NCI-H526 (cell line): ENCODE measurements around the gene PGLYRP4.
"Not testable (repeated sequence)": the region's sequence is repeated elsewhere in the genome, so short reads cannot be mapped to it uniquely, and the experiment has no call there.

Experiments used
- DNase-seq, 2 experiments: peaks; one replicate each; lab custom pipeline; 2025; lab: John Stamatoyannopoulos, UW

Gene PGLYRP4

DNA sequence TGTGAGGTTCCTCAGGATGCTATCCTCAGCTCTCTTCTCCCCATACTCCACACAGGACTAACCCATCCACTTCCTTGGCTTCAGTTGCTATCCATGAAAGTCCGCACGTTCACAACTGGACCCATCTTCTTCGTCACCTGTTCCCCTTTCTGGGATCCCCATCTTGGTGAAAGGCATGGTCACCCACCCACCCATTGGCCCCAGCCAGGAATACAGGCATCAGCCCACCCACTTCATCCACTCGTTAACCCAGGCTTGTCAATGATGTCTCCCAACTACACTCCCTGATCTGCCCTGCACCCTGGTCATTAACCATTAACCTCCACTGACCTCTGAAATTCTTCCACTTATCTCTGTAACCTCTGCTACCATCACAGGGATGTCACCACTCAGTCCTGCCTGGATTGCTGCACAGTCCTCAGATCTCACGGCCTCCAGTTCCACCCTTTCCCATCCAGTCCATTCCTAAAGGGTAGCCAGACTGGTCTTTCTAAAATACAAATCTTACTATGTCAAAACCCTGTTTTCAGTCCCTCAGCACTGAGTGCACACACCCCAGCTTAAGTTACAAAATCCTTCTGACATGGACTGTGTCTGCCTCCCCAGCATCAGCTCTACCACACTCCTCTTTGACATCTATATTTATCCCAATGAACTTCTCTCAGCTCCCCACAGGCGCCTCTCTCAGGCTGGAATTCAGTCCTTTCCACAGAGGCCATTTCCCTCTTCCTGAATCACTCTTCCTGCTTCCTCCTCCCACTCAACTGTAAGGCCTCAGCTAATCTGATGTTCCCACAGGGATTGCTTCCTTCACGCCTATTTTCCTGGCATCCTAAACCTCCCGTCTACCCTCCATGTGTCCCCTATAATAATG, 10.4 kb downstream of the PGLYRP4 start:
- no peak for DNase-seq

DNA sequence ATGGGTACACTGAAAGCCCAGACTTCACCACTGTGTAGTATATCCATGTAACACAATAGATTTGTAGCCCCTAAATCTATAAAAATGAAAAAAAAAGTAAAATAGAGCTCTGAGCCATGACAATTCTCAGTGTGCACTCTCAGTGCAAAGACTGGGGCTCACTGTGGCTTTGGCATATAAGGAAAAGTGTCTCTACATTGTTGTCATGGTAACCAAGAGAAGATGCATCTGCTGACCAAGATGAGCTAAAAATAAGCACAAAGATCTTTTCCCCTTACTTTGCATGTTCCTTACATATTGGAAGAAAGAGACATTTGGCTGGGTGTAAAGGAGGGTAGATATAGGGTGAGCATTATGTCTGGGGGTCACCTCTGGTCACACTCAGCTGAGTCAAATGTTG, 12.0 kb downstream of the PGLYRP4 start:
- DNase-seq = no peak

DNA sequence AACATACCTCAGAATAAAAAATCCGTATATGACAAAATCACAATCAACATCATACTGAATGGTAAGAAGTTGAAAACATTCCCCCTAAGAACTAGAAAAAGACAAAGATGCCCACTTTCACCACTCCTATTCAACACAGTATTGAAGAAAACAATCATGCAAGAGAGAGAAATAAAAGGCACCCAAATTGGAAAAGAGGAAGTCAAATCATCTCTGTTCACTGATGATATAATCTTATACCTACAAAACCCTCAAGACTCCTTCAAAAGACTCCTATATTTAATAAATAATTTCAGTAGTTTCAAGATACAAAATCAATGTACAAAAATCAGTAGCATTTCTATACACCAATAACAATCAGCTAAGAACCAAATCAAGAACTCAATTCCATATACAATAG, 14.7 kb downstream of the PGLYRP4 start:
- no peak for DNase-seq

DNA sequence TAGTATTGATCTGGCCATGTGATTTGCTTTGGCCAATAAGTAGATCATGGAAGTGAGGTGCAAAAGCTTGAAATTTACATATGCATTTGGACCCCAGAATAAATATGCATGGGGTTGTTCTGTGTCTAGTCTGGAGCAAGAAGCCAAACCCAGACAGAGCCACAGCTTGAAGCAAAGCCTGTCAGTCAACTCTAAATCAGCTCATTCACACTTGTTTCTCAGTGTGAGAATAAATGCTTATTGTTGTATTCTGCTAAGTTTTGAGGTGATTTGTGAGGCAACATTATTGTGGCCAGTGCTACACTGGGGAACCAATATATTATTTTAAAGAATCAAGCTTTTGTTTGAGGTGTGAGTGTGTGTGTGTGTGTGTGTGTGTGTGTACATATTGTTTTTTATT, 23.7 kb downstream of the PGLYRP4 start:
- no peak for DNase-seq

DNA sequence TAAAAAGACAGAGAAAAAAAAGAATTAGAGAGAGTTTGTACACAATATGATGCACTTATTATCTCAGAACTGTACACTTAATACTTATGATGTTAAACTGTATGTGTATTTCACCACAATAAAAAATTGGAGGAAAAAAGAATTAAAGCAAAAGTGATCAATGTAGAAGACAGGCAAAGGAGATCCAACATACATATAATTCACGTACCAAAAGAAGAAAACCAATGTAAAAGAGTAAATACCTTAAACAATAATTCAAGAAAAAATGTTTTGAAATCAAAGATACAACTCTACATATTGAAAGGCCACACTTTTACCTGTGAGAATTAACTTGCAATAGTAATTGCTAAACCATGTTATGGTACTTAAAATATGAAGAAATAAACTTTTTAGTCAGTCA, 26.1 kb downstream of the PGLYRP4 start:
- DNase-seq = no peak

DNA sequence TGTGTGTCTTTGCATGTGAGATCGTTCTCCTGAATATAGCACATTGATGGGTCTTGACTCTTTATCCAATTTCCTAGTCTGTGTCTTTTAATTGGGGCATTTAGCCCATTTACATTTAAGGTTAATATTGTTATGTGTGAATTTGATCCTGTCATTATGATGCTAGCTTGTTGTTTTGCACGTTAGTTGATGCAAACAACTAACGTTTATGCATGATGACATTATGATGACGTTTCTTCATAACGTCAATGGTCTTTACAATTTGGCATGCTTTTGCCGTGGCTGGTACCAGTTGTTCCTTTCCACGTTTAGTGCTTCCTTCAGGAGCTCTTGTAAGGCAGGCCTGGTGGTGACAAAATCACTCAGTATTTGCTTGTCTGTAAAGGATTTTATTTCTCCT, 30.5 kb downstream of the PGLYRP4 start:
- DNase-seq = not testable (repeated sequence)

DNA sequence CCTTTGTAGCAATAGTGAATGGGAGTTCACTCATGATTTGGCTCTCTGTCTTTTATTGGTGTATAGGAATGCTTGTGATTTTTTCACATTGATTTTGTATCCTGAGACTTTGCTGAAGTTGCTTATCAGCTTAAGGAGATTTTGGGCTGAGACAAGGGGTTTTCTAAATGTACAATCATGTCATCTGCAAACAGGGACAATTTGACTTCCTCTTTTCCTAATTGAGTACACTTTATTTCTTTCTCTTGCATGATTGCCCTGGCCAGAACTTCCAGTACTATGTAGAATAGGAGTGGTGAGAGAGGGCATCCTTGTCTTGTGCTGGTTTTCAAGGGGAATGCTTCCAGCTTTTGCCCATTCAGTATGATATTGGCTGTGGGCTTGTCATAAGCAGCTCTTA, 32.6 kb downstream of the PGLYRP4 start:
- not testable (repeated sequence) for DNase-seq

DNA sequence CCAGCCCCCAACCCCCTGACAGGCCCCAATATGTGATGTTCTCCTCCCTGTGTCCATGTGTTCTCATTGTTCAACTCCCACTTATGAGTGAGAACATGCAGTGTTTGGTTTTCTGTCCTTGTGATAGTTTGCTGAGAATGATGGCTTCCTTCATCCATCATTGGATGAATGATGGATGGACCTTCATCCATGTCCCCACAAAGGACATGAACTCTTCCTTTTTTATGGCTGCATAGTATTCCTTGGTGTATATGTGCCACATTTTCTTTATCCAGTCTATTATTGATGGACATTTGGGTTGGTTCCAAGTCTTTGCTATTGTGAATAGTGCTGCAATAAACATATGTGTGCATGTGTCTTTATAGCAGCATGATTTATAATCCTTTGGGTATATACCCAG, 34.3 kb downstream of the PGLYRP4 start:
- DNase-seq = not testable (repeated sequence)

DNA sequence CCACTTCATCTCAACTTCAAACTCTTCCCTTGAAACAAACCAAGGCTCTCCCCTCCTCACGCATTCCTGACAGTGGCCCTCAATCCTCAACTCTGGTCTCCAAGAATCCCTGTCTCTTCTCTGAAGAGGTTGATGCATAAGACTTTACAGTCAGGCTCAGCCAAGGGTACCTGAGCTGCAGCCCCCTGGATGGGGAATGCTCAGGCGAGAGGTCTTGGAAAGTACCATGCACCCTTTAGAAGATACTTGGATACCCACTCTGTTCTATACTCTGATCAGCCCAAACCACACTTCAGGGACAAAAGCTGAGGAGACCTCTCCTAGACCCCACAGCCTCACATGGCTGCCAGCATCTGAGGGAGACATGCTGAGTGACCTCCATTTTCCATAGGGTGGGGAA, 35.4 kb downstream of the PGLYRP4 start:
- no peak for DNase-seq

DNA sequence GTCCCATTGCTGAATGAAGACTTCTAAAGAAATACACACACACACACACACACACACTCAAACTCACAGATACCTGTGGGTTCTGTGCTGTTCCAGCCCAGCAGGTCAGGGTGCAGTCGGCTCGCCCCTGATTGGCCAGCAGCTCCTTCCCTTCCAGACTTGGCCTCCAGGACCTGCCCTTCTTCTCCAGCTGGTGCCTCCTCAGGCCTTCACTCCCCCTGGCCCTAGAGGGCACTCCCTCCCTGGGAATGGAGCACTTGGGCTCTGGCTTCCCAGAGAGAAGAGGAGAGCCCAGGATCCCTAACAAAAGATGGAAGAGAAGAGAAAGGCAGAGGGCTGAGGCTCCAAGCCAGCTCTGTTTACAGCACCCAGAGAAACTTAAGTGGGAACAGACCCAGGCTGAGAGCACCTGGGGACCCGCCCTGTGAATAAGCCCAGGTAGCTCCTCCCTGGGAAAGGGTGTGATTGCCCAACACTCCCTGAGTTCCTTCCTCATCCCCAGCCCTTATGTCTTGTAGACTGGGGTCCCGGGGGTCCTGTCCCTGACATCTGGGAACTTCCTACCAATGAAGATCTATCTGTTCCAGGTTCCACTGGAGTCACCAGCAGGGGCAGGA, 36.0 kb downstream of the PGLYRP4 start, which contains the start of gene PGLYRP3:
Gene PGLYRP3, minus strand, starts transcription at position 383 of the 617 bp plus-strand sequence. CDS start 2,287 bp downstream, outside the sequence.
- no peak for DNase-seq

DNA sequence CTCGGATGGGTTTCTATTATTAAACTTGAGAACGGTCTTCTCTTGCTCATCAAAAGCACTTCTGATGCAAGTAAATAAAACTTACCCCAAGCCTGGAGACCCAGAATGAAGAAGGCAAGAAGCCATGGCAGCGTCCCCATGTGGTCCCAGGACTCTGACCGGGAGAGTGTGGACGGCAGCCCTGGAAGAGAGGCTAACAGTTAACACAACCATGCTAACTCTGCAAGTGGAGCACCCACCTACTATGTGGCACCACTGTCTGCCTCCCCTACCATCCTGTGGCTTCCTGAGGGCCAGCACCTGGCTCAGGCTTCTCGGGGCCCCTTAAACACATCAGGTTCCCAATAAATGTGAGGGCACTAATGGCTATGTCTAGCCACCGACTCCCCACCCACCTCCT, 38.1 kb downstream of the PGLYRP4 start:
- DNase-seq = no peak

DNA sequence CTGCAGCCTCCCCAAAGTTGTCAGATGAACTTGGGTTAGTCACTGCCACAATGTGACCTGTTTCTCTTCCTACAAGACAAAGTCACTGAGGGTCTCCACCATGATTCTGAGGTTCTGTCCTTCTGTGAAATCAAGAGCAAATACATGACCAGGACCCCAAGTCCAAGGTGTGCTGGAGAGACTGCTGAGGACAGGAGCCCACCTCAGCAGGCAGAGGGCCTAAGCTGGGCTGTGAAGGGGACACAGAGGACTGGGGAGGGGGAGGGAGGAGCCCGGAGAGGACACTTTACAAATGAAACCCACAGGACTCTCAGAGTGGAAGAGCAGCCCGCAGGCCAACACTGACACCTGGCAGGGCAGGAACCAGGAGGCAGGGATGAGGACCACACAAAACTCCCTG, 39.2 kb downstream of the PGLYRP4 start:
- no peak for DNase-seq

DNA sequence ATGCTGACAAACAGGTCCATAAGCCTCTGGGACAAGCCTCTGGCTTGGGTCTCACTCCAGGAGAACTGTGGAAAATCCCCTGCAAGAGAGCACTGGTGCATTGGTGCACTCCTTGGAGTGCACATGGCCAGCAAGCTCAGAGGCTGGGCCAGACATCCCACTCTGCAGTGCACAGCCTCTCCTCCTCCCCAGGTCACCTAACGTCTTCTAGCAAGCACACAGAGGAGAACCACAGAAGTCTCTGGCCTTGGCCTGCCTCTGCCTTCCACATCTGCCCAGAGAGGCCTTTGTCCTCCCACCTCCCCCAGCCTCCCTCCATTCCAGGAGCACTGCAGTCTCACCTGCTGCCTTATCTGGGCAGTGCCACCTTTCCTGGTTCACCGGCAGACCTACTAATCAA, 40.1 kb downstream of the PGLYRP4 start:
- no peak for DNase-seq

DNA sequence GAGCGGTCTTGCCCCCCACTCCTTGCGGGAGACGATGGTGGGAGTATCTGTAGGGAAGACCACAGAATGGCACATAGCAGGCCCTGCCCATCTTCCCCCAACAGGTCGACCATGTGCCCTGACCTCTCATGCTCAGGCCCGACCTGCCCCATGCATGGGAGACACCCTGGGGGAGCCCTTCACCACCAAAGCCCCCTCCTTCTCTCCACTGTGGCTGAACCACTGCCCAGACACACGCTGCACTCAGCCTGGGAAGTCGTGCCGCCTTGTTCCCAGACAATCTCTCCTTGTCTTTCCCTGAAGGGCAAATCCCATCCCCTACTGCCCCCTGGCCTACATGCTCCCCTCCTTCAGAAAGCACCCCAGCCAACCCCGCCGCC, 41.4 kb downstream of the PGLYRP4 start:
- DNase-seq = no peak

DNA sequence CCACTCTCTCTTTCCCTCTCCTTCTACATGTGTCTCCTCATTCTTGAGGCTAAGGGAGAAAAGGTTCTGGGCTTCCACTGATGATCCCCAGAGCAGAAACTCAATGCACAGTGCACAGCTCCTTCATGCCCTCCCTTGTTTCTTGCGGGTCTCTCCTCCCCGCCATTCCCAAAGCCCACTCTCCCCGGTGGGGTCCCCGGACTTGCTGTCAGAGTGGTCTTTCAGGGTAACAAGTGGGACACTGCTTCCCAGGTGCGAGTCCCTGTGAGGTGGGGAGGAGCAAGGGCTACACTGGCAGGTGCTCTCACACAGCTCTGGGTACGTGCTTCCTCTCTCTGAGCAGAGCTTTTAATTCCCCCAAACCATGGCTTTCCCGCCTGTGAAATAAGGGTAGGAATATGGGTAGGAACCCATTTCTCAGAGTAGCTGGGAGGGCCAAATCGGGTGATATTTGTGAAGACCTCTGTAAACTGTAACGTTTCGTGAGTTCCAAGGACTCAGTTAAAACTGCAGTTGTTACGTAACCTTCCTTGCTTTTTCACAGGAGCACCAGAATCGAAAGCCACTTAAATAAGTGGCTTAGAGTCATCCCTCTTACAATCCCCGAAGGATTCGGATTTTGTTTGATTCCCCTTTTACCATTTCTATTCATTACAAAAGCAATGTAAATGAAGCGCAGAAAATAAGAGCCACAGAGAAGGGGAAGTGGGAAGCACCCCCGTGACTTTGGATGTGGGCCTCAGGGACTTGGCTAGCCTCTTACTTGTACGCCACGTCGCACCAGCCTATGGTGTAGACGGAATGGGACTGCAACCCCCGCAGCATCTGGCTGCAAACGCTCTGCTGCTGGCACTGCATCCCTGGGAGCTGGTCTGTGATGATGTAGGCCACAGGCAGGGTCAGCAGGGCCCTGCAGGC, 42.1 kb downstream of the PGLYRP4 start:
- no peak for DNase-seq

DNA sequence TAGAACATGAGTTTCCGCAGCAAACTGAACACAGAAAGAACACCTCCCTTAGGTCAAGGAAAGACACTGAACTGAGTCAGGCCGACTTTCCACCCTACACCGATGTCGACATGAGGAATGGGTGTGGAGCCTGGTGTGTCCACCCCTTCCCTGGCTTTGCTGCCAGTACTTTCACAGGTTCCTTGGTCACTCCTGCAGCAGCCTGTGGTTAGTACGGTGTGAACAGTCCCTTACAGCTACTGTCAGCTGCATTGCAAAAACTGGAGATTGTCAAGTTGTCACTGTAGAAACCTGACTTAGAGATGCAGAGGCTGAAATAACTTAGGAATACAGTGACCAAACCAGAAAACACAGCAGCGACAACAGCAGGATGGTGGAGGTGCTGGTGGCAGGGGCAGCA, 43.0 kb downstream of the PGLYRP4 start:
- no peak for DNase-seq

DNA sequence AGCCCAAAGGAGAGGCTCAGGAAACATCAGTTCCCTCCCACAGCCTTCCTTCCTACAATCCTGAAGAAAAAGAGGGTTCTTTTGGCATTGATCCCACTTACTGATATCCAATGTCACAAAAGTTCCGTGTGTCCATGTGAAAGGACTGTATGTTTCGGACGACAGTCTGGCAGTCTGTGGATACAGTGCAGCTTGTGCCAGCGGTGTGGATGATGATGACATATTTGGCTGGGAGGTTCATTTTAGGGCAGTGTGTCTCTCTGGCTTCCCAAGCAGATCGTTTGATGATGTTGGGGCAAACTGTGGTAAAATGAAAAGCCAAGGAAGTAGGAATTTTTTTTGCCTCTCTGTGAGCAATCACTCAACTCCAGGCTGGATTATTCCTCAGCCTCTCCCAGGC, 46.3 kb downstream of the PGLYRP4 start:
- no peak for DNase-seq

DNA sequence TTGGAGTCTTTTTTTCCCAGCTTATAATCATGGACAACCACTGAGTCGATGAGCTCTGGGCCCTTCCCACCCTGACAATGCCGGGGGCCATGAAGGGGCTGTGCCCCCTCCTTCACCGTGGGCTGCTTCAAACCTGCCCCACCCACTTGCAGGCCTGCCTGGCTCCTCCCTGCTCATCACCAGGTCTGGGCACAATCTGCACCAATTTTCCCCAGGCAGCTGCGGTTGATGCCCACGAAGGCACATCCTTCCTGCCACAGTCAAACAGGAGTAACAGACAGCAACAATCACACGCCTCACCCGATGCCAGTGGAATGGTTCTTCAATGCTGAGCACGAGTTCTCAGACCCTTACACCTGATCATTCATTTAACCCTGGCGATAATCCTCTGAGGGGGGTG, 54.8 kb downstream of the PGLYRP4 start:
- DNase-seq = no peak

DNA sequence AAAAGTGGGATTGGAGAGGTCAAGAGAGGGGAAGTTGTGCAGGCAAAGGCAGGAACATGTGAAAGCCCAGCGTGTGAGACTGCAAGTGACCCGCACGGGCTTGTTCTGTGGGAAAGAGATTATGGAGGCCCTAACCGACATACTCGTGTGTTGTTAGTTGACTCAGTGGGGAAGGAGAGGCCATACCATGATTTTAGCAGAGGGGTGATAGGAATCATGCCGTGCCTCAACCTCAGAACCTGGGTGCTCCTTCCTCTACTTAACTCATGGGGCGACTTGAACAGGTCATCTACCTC, 55.2 kb downstream of the PGLYRP4 start:
- DNase-seq = no peak

DNA sequence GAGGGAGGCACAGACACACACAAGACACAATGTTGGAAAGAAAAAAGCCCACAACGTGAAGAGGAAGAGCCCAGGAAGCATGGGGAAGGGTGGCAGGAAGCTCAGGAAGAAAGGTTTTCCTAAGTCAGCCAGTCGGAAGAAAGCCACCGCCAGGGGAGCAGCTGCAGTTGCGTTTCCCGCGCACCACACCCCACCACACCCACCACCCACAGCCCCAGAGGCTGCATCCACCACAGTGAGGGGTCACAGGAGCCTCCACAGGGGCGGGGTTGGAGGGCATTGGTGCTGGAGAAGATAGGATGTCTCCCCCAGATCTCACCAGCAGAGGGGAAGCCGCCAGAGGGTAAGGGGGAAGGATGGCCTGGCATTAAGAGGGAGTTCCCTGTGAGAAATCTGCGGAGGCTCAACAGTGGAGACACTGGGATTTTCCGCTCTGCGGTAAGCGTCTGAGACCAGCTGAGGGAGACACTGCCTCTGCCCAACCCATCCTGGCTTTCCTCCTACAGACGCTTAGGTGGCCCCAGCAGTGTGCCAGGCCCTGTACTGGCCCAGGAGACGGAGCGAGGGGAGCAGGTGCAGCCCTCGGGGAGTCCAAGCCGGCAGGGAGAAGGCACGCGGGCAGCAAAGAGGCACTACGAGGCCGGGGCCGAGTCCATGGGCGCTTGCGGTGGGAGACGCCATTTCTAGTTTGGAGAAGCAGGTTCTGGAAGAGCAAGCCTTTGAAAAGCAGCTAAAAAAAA, 55.7 kb downstream of the PGLYRP4 start:
- DNase-seq = no peak

DNA sequence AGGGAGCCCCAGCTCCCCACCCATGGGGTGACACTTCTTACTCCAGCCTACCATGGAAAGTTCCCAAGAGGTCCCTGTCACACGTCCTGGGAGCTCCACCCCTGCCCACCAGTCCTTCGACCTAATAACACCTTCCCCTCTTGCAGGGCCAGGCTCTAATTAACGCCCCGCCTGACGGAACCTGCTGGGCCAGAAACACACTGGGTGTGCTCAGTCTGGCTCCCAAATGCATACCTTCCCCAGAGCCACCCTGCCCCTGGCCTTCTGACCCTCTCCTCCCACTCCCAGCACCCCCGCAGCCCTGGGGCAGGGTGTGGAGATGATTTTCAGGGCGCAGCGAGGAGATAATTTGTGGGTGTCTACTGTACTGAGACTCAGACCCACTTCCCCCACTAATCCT, 56.5 kb downstream of the PGLYRP4 start:
- no peak for DNase-seq

DNA sequence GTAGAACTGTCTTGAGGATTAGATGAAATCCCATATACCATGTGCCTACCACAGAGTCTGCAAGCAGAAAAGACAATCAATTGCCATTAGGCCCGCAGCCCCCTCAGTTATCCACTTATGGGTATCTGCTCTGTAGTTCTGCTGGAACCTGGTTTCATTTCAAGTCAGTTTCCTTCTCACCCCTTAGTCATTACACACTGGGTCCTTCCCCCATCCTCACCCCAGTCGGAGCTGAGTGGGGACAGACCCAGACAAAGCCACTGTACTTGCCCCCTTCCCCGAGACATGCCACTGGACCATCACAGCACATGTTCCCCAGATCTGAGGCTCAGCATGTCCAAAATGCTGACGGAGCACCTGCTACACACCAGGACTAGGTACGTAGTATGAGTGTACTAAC, 57.1 kb downstream of the PGLYRP4 start:
- DNase-seq = no peak
